NB4 (cell line): ENCODE data around the gene EIF3J.

Experiments
- DNase-seq: peaks from one replicate; pipeline ENCODE4 v3.0.0; 2010; ENCODE audit warnings: low read depth
- H3K4me3 ChIP-seq: one replicate; pipeline ENCODE4 v1.5.1; 2011; ENCODE audit warnings: mild to moderate bottlenecking, low read depth, low read length, moderate library complexity
- CTCF ChIP-seq: IDR thresholded peaks from one replicate; pipeline ENCODE4 v1.5.1; 2012; ENCODE audit warnings: low read depth, low read length
- MYC ChIP-seq: IDR thresholded peaks from 2 replicates; pipeline ENCODE4 v1.6.1; 2011; ENCODE audit warnings: low read depth, low read length
- POLR2A ChIP-seq: IDR thresholded peaks from 2 replicates; pipeline ENCODE4 v1.6.1; 2011; ENCODE audit warnings: mild to moderate bottlenecking; ENCODE audit not compliant: insufficient read length; ENCODE audit errors: extremely low read depth
- TF ChIP-seq, protein P1 (sequence below): IDR thresholded peaks from 2 replicates; pipeline ENCODE4 v1.6.1; 2011; ENCODE audit warnings: low read depth, low read length

Gene EIF3J

DNA sequence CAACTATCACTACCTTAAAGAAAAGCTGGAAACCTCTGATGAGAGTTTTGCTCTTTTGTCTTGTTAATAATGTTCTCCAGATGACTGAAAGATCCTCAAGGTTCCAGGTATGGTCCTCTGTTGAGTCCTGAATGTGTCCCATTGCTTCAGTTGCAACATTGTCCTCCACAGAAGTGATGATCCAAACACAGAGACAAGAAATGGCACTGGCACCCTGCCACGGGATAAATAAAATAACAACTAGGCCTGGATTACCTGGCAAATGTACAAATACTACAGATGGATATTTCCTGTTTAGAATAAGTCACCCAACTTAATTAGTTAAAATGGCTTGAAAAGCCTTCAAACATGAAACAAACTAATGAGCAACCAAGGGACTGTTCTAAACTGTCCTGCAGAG, 58.3 kb downstream of the EIF3J start:
- TF ChIP-seq, protein P1, sequence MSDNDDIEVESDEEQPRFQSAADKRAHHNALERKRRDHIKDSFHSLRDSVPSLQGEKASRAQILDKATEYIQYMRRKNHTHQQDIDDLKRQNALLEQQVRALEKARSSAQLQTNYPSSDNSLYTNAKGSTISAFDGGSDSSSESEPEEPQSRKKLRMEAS, result no peak
- TF ChIP-seq CTCF (no peak), POLR2A (no peak), MYC (no peak)
- no peak for DNase-seq
- no peak overlapping the region for H3K4me3 ChIP-seq

DNA sequence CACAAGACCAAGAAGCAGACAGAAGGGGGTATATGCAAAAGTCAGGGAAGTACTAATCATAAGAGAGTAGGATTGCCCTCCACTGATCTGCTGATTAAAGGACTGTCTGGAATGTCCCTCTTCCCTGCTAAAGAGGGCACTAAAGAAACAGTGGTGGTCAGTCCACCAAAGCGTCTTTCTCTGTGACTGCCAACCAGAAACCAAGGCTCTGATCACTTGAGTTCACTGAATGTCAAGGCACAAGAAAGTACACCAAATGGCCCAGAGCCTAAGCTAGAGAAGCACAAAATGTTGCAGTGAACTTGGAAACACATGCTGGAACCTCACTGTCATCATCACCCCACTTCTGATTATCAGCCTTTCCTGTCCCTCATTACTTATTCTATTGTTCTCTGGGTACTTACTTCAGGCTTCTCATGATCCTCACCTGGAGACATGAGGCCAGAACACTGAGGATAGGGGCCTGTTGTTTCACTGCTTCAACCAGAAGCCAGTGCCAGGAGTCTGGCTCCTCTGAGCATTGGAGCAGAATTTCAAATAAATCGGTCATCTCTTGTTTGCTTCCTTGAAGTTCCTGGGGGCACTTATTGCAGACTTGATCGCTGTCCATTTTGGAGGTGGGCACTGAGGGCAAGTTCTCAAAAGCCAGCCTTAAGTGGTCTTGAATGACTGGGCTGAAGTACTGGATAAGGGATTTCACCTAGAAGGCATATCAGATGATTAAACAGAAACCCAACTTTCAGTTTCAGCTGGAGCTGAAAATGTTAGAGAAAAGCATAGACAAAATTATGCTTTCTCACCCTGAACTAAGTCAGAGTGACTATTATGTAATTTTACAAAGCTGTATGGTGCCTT, 58.9 kb downstream of the EIF3J start:
- DNase-seq, result no peak
- H3K4me3 ChIP-seq, result no peak overlapping the region
- TF ChIP-seq CTCF (no peak), MYC (no peak), POLR2A (no peak)
- TF ChIP-seq, protein P1, result no peak

DNA sequence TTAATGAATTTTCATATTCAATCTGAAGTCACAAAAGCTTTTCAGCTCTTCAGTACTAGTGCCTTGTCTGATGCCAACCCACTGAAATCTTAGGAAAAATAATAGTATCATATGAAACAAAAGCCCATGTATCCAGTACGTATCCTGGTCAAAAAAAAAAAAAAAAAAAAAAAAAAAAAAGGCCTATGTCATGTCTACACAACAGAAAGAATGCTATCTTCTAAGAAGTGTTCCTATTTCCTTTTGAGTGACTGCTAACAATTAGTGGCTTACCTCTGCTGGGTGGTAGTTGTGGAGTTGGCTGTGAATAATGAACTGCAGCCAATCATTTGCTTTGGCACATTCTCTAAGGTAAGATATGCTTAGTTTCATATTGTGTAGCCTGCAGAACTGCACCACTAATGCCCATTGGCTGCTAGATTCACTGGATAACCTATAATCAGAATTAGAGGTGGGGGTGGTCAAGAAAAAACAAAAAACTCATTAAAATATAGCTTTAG, 59.6 kb downstream of the EIF3J start:
- TF ChIP-seq CTCF, result no peak
- TF ChIP-seq POLR2A, result no peak
- no peak for TF ChIP-seq MYC
- TF ChIP-seq, protein P1, result no peak
- no peak for DNase-seq
- H3K4me3 ChIP-seq, result no peak overlapping the region

DNA sequence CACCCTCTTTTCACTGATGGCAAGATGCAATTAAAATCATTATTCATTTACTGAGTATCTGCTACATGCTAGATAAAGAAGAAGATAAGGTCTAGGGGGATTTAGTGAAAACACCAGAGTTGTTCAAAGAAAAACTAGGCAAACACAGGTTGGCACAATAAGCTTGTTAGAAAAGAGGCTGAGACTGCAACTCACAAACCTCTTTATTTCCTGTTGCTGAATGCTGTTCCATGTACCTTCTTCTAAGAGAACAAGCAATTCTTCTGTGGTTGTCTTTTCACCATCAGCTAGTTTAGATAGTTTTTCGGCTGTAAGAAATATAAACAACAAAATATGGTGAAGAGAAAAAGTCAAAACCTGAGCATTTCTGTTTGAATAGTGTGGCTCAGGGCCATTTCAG, 61.1 kb downstream of the EIF3J start:
- H3K4me3 ChIP-seq, result no peak overlapping the region
- no peak for DNase-seq
- TF ChIP-seq, protein P1, result no peak
- TF ChIP-seq MYC (no peak), POLR2A (no peak), CTCF (no peak)

DNA sequence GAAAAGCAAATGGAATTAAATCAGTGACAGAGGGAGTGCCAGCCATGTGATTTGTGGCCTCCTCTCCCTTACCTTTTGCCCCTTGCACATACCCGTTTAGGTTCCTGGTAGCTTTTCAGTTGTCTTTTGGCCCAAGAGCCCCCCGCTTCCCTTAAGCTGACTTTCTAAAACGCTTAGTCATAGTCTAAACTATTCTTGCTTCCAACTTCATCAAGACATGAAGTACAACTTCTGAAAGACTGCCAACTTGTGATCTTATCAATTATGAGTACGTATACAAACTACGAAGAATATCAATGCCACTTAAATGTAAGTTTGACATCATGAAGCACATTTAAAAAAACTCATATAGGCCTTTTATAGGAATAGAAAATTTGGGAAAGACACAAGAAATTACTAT, 61.9 kb downstream of the EIF3J start:
- TF ChIP-seq MYC (no peak), CTCF (no peak), POLR2A (no peak)
- TF ChIP-seq, protein P1, result no peak
- DNase-seq, result no peak

More for the DNA sequence above, 61.9 kb downstream of the EIF3J start:
- H3K4me3 ChIP-seq, result no peak overlapping the region
